Measurements from ENCODE around the gene TSR3.

TSR3 gene

GRCh38 chr16:1345087-1345486 is 6.6 kb downstream of the TSR3 start:
- H3K9ac ChIP-seq (ENCODE audit: low read length), result no peak overlapping the region
- peaks cover 3% of the 10 kb centered on the region for H3K79me2 ChIP-seq (ENCODE audit: low read length)
- no peaks in the 10 kb centered on the region for H4K20me1 ChIP-seq (ENCODE audit: insufficient read depth, low read length)
- no peaks in the 10 kb centered on the region for H3K9me3 ChIP-seq (replicated peaks; ENCODE audit: insufficient read depth, low read length)
- no peak overlapping the region for H3K4me2 ChIP-seq (ENCODE audit: low read depth, low read length)
- no peaks in the 10 kb centered on the region for H3K9me2 ChIP-seq (replicated peaks; ENCODE audit: insufficient read depth, low read length)
- H3K36me3 ChIP-seq (replicated peaks; ENCODE audit: insufficient read depth, low read length), result no peaks in the 10 kb centered on the region
- H2AFZ ChIP-seq (ENCODE audit: low read length), result no peak overlapping the region
- H3K27me3 ChIP-seq (replicated peaks; ENCODE audit: insufficient read depth, low read length), result no peaks in the 10 kb centered on the region; the same call in 1 of the 2 replicates
- TF ChIP-seq EZH2phosphoT487 (IDR thresholded peaks at IDR 0.05; ENCODE audit: low read length), result no peak
- peaks cover 7% of the 10 kb centered on the region for H3K4me1 ChIP-seq (ENCODE audit: low read length)
- no peak for DNase-seq
- no peak overlapping the region for H3K27ac ChIP-seq (ENCODE audit: low read length)
- no peaks in the 10 kb centered on the region for H3F3A ChIP-seq (ENCODE audit: insufficient read depth, low read length)
- H3K4me3 ChIP-seq (ENCODE audit: low read length), result no peak overlapping the region

- Histone ChIP-seq H3K4me2 (ENCODE audit: low read depth, low read length) (no peak overlapping the region), H3K4me1 (ENCODE audit: low read length) (peaks cover 7% of the 10 kb centered on the region), H3K79me2 (ENCODE audit: low read length) (no peaks in the 10 kb centered on the region), H3F3A (ENCODE audit: insufficient read depth, low read length) (no peaks in the 10 kb centered on the region), H2AFZ (ENCODE audit: low read length) (no peak overlapping the region), H3K27me3 (replicated peaks; ENCODE audit: insufficient read depth, low read length) (no peaks in the 10 kb centered on the region; the same call in 1 of the 2 replicates), H3K4me3 (ENCODE audit: low read length) (no peak overlapping the region), H3K36me3 (replicated peaks; ENCODE audit: insufficient read depth, low read length) (no peaks in the 10 kb centered on the region), H3K27ac (ENCODE audit: low read length) (no peak overlapping the region), H3K9ac (ENCODE audit: low read length) (no peak overlapping the region), H4K20me1 (ENCODE audit: insufficient read depth, low read length) (no peaks in the 10 kb centered on the region), H3K9me3 (replicated peaks; ENCODE audit: insufficient read depth, low read length) (no peaks in the 10 kb centered on the region), H3K9me2 (replicated peaks; ENCODE audit: insufficient read depth, low read length) (no peaks in the 10 kb centered on the region)
- no peak for TF ChIP-seq EZH2phosphoT487 (IDR thresholded peaks at IDR 0.05; ENCODE audit: low read length)
- DNase-seq, result no peak
Observed at GRCh38 chr16:1344499-1344898, 7.2 kb downstream of the TSR3 start.

GRCh38 chr16:1343428-1344242 is 8.0 kb downstream of the TSR3 start:
- no peaks in the 10 kb centered on the region for H3K9me2 ChIP-seq (replicated peaks; ENCODE audit: insufficient read depth, low read length)
- peaks cover 7% of the 10 kb centered on the region for H3K4me1 ChIP-seq (ENCODE audit: low read length)
- no peaks in the 10 kb centered on the region for H3K79me2 ChIP-seq (ENCODE audit: low read length)
- H2AFZ ChIP-seq (ENCODE audit: low read length), result peak overlapping the region; percentile 81
- no peaks in the 10 kb centered on the region for H4K20me1 ChIP-seq (ENCODE audit: insufficient read depth, low read length)
- H3F3A ChIP-seq (ENCODE audit: insufficient read depth, low read length), result no peaks in the 10 kb centered on the region
- H3K4me2 ChIP-seq (ENCODE audit: low read depth, low read length), result peak overlapping the region; percentile 98
- no peak overlapping the region for H3K27ac ChIP-seq (ENCODE audit: low read length)
- no peak for DNase-seq
- no peaks in the 10 kb centered on the region for H3K9me3 ChIP-seq (replicated peaks; ENCODE audit: insufficient read depth, low read length)
- TF ChIP-seq EZH2 (optimal IDR thresholded peaks at IDR 0.05; ENCODE audit: low read depth, low read length) (no peak), CTCF (IDR thresholded peaks at IDR 0.05; ENCODE audit: low read length) (no peak)
- peak overlapping the region; percentile 35; the same call in 1 of the 2 replicates for H3K9ac ChIP-seq (ENCODE audit: low read length)
- no peaks in the 10 kb centered on the region for H3K36me3 ChIP-seq (replicated peaks; ENCODE audit: insufficient read depth, low read length)
- peak overlapping the region; percentile 62 for H3K4me3 ChIP-seq (ENCODE audit: low read length)
- H3K27me3 ChIP-seq (replicated peaks; ENCODE audit: insufficient read depth, low read length), result peaks cover 6% of the 10 kb centered on the region

- peaks cover 7% of the 10 kb centered on the region for H3K4me1 ChIP-seq (ENCODE audit: low read length)
- peak overlapping the region; percentile 62 for H3K4me3 ChIP-seq (ENCODE audit: low read length)
- TF ChIP-seq CTCF (IDR thresholded peaks at IDR 0.05; ENCODE audit: low read length) (no peak), EZH2 (optimal IDR thresholded peaks at IDR 0.05; ENCODE audit: low read depth, low read length) (no peak), EZH2phosphoT487 (IDR thresholded peaks at IDR 0.05; ENCODE audit: low read length) (no peak)
- H3K36me3 ChIP-seq (replicated peaks; ENCODE audit: insufficient read depth, low read length), result no peaks in the 10 kb centered on the region
- H3K27me3 ChIP-seq (replicated peaks; ENCODE audit: insufficient read depth, low read length), result peaks cover 12% of the 10 kb centered on the region
- DNase-seq, result peak; percentile 98
- no peaks in the 10 kb centered on the region for H4K20me1 ChIP-seq (ENCODE audit: insufficient read depth, low read length)
- H3K79me2 ChIP-seq (ENCODE audit: low read length), result no peaks in the 10 kb centered on the region
- H3F3A ChIP-seq (ENCODE audit: insufficient read depth, low read length), result no peaks in the 10 kb centered on the region
- H3K9me3 ChIP-seq (replicated peaks; ENCODE audit: insufficient read depth, low read length), result no peaks in the 10 kb centered on the region
- peak overlapping the region; percentile 81 for H2AFZ ChIP-seq (ENCODE audit: low read length)
- no peaks in the 10 kb centered on the region for H3K9me2 ChIP-seq (replicated peaks; ENCODE audit: insufficient read depth, low read length)
- H3K27ac ChIP-seq (ENCODE audit: low read length), result no peak overlapping the region
- H3K9ac ChIP-seq (ENCODE audit: low read length), result peak overlapping the region; percentile 35; the same call in 1 of the 2 replicates
- peak overlapping the region; percentile 98 for H3K4me2 ChIP-seq (ENCODE audit: low read depth, low read length)
Observed at GRCh38 chr16:1342526-1343427, 8.9 kb downstream of the TSR3 start.
